GM19023 (cell line): ENCODE data around the gene PREB.

ENCODE experiments used
- ATAC-seq: cut with Tn5 transposase; IDR thresholded peaks from one replicate; pipeline ENCODE4 v1.9.1; 2021; ENCODE audit warnings: mild to moderate bottlenecking, moderate library complexity; ENCODE audit not compliant: unreplicated experiment

PREB gene

GRCh38 chr2:27096748-27097297 lies 37.6 kb downstream of the PREB start:
- no peak for ATAC-seq

DNA sequence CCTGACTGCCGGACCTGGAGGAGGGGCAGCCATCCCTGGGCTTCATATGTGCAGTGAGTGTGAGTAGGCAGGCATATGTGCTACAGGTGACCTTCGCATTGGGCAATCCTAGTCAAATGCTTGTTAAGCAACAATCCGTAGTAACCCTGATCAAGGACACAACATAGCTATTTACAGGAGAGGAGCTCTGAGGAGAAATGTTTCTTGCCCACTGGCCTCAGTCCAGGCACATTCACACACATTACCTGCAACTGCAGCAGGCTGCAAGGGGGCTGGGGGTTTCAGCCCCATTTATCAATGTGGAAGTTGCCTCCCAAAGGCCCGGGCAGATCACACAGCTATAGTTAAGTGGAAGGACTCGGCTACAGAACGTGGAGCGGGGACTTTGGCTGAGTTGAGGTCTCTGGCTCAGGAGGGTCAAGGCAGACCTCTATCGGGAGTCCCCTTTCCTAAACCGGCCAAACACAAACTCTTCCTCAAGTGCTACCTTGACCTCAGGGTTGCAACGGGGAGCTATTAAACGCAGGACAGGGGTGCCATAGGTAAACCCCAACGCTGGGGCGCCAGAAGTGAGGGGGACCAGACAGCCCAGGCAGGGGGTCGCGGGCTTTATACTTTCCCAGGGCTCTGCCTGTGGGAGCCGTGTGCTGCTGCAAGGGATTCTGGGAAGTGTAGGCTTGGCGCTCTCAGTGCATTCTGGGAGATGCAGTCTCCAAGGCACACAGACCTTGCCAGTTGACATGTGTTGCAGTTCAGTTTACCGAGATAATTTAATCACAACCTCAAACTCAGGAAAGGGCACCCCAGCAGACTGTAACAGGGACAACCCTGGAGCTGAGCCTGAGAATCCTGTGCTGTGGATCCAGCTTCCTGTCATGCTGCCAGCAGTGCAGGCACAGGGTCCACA lies 38.4 kb downstream of the PREB start:
- peak; percentile 58 for ATAC-seq

- ATAC-seq = no peak
Measured at GRCh38 chr2:27095427-27095744, 39.0 kb downstream of the PREB start.

DNA sequence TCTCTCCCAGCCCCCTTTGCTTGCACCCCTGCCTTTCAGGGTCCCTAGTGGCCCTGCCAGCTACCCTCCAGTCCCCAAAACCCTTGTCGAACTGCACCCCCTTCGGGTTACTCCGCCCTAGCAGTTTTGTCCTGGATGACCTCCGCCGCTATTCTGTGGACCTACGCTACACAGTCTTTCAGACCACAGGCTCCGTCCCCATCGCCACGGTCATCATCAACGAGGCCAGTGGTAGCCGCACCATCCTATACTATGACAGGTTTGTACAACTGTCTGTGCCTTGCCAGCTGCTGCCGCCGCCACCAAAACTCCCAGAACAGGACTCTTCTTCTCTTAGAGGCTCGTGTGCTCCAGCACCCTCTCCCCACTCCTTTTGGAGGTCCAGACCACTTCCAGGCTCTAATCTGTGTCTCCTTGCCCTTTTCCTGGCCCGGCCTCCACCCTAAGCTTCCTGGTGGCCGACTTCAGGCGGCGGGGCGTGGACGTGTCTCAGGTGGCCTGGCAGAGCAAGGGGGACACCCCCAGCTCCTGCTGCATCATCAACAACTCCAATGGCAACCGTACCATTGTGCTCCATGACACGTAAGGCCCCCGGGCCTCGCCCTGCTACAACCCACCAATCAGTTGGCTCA lies 40.0 kb downstream of the PREB start:
- no peak for ATAC-seq

DNA sequence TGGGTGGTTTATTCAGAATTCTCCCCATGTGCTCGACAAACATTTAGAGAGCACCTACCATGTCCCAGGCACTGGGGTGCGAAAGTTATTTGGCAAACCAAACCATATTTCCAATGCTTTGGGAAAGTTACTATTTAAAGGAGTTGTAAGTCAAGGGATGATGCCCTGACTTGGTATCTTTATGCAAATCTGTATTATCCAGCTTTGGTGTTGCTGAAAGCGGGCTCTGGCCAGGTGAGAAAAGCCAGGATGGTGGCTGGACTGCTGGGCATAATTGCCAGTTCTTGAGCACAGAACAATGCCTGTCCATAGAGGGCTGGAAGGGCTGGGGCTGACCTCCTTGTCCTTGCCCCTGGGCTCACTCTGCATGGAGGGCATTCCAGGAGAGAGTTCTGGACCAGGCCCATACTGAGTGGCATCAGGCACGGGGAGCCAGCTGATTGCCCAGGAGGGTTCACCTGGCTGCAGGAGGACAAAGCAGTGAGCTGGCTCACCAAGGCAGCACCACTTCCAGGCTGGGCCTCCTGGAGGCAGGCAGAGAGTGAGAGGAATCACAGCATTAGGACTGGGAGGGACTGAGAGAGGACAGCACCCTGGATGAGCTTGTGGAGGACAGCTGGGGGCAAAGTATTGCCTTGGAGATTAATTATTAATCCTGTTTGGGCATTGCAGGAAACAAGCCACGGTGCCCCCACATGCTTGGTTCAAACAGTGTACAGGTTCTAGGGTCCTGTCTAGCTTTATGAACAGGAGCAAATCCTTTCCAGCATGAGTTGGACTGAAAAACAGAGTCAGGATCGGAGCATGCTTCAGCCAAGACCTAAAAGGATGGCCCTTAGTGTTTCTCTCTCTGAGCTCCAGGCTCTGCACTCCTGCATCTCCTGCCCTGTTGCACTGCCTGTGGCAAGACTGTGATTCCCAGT lies 40.7 kb downstream of the PREB start:
- ATAC-seq = no peak

DNA sequence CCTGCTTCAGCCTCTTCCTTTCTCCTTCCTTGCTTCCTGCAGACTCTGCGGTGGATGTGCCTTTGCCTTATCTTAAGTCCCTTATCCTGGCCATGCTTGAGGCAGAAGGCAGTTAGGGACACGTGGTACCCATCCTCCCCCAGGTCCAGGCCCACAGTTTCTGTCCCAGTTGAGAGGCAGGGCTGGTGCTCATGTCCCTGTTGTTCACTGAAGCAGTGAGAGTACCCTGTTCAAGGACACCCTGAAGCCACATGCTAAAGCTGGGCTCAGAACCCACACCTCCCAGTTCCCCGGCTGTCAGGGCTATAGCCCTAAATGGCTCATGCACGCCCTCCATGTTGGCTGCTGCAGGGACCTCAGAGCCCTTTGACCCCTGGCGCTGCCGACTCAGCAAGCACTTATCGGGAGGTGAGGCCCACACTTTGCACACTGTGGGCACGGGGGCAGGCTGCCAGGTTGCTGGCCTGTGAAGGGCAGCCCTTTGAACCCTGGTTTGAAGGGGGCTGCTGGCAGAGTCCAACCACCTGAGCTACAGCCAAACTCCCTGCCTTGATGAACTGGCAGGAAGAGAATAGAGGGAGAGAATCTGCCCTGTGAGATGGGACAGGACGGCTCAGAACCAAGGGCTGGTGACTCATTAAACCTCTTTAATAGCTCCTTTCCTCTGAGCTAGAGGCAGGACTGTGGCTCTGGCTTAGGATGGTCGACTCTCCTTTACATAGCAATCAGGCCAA lies 41.6 kb downstream of the PREB start:
- ATAC-seq = no peak

DNA sequence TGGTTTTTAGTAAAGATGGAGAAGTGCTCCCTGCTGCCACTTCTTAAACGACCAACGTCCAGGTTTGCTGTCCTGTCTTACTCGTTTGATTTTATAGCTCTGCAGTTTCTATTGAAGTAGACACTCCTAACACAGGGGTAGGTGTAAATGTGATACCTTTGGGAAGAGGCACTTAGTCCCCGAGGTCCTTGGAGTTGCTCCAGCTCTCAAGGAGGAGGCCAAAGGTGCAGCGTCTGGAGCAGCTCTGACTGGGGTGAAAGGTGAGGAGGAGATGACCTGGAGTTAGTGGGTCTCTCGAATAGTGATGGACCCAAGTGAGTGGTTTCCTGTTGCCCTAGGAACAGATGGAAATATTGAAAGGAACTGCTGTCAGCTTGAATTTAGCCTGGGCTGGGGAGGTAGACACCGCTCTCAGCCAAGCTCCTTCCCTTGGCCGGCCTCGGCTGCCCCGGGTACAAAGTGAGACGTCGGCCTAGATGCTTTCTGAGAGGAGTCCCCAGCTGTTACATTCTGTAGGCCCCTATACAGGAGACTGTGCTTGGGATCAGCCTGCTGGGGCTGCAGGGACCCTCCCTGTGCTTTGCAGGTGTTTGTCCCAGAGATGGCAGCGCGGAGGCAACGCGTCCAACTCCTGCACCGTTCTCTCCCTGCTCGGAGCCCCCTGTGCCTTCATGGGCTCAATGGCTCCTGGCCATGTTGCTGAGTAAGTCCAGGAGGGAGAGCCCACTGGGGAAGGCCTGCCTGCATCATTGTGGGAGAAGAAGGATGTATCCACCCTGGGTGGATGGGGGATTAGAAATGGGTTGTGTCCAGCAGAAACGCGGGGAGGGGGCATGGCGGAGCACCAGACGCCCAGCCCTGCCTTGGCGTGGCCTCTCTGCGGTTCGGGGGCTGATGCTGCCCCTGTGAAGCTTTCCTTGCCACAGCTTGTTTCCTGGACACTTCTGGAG lies 42.4 kb downstream of the PREB start:
- no peak for ATAC-seq

DNA sequence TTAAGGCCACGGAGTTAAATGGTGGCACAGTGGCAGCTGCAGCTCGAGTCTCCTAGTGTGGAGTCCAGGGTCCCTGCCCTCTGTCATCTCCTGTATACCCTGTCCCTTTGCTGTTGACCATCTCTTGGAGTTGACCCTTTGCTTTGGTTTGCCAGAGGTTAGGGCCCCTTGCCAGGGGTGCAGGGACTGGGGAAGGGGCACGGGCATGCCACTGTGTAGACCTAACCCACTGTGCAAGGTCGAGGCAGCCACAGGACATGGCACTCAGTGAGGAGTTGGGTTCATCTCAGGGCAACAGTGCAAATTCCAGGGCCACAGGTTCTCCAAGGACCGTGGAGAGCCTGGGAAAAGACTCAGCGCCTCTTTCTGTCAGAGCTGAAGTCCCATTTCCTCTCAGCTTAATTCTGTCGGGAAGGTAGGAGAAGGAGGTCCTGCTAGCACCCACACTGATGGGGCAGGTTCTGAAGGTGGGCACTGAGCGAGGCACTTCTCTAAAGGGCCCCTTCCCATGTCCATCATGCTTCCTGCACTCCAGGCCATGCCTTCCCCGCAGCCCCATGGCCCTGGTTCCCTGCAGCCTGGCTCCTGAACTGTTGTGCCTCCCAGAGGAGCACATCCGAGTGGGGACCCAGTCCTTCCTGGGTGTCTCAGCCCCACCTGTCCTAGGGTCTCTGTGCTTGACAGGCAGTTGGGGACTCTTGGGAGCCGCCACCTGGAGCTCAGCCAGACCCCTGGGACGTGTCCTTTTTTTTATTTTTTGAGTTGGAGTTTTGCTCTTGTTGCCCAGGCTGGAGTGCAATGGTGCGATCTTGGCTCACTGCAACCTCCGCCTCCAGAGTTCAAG lies 45.1 kb downstream of the PREB start:
- no peak for ATAC-seq

- ATAC-seq = no peak
Measured at GRCh38 chr2:27088634-27089033, 45.8 kb downstream of the PREB start.

DNA sequence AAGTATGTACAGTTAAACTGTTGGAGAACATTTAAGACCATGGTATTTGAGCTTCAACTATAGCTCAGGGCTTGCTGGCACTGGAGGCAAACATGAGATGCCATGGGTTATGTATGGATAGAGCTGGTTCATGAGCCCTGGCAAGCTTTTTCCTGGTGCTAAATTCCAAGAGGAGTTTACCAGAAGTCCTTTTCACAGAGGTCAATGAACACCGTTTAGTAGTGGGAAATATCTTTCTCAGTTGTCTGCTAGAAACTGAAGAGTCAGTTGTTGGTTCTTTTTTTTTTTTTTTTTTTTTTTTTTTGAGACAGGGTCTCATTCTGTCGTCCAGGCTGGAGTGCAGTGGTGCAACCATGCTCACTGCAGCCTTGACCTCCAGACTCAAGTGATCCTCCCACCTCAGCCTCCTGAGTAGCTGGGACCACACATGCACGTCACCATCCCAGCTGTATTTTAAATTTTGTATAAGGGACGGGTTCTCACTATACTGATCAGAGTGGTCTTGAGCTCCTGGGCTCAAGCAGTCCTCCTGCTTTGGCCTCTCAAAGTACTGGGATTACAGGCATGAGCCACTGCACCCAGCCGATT lies 46.5 kb downstream of the PREB start:
- no peak for ATAC-seq

- peak; percentile 12 for ATAC-seq
Measured at GRCh38 chr2:27086724-27087593, 47.5 kb downstream of the PREB start, which contains the start of gene KHK. Gene KHK, plus strand, starts transcription at chr2:27086772. Its CDS starts 488 bp downstream, at chr2:27087260.

- ATAC-seq = peak; percentile 78
Measured at GRCh38 chr2:27086090-27086723, 48.2 kb downstream of the PREB start.

GRCh38 chr2:27085673-27086089 lies 48.8 kb downstream of the PREB start:
- peak; percentile 4 for ATAC-seq

DNA sequence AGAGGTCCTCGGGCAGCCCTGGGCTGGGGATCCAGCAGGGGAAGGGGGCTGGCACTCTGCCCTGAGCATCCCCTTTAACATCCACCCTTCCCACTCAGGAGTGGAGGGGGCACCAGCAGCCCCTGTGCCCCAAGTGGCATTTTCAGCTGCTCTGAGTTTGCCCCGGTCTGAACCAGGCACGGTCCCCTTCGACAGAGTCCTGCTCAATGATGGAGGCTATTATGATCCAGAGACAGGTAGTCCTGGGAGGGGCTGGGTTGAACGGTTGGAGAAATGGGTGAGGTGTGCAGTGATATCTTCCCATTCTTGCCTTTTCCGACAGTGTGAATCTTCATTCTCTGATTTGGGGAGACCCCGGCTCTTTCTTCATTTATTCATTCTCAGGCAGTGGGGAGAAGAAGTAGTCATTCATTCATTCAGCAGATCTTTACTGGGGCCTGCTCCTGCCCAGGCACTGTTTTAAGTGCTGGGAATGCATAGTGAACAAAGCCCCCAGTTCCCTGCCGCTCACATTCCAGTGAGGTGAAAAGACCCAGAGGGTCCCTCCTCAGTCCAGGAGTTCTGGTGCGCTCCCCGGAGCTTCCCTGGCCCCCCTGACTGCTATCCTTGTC lies 49.3 kb downstream of the PREB start:
- ATAC-seq = no peak

DNA sequence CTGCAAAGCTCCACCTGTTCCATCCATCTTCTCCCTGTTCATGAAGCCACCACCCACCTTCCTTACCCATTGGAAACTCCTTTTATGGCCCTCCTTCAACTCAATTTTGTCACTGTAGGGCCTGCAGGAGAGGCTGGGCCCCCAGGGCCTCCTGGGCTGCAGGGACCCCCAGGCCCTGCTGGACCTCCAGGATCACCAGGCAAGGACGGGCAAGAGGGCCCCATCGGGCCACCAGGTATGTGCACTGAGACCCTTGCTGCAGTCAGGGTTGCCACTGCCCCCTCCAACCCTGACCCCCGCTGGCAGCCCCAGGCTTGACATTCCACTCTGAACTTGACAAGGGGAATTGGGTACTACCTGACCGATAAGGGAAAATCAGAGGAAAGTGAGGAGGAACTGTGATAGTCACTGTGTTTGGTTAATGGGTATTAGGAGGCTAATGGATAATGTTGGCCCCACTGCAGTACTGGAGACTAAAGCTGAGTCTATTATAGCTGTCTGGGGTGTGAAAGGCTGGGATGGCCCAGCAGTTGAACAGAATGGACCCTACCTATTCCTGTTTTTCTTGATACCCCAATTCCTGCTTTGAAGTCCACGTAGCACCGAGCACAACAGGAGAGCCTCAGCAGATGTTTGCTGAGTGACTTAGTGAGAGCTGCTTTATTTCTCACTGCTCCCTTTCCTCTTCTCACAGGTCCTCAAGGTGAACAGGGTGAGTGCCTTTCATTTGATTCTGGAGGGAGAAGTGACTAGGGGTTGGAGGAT lies 50.0 kb downstream of the PREB start:
- no peak for ATAC-seq
